Activated CD8-positive, alpha-beta memory T cell treated with anti-CD3 and anti-CD28 coated beads for 1 hour (primary cell): Measurements from ENCODE around the gene ZFP91.

ENCODE experiments used
- DNase-seq, 2 donors: peaks; one replicate each; pipeline ENCODE4 v3.0.0-alpha.2; 2020; ENCODE audit warnings: low read depth in 1 of 2; ENCODE audit errors: extremely low read depth in 1 of 2

ZFP91 gene

DNA sequence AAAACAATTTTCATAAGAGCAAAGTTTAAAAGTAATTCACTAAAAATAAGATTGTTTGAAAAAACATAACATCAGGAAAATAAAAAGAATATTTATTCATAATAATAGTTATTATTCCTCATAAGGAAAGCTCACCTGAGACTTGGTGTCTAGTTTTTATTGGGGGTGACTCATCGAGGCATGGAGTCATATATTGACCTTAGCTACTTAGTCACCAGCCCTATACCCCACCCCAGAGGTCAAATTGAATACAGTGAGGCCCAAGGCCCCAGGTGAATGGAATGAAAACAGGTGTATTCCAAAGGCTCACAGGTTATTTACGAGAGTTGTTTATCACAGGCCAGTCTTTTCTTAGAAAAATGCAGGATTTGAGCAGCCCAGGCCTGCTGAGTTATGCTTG, 80.5 kb downstream of the ZFP91 start:
- DNase-seq: no peak

DNA sequence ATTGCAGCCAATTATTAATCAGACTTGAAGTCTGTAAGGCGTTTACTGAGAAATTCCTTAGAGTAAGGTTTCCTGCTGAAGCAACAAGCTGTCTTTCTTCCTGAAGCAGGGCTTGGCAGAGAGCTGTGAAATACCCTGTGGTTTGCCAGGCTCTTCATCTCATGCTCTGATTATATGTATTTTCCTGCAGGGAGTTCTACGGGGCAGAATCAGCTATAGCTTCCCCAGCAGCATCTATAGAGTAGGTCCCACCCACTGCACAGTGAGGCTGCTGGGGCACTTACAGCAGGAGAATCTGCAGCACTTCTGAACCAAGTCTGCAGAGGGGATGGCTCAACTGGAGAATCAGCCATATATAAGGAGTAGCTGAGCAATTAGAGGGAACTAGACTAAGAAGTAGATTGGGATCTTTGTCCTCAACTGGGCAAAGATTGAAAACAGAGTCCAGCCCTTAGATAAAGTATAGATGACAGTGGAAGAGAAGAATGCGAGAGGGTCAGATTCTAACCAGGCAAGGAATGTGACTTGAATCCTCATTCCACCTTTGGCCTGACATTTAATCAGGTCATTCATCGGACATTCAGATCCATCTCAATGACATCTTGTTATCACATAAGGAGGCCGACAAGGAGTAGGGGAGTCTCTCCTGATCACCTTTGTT, 81.2 kb downstream of the ZFP91 start:
- DNase-seq: no peak
